CD4-positive, alpha-beta T cell (primary cell): ENCODE results near the gene RXFP4. TPM values are rescaled to one million over a fixed set of nuclear protein-coding genes. Genes with fewer than 3 reads are reported as not detected.
A peak's percentile ranks its signal among the peaks of the same experiment; 100 is the strongest.

Source experiments
- ATAC-seq: fragments of 200-7000 bp; cut with Tn5 transposase; one replicate; pipeline ENCODE4 v1.10.0; 2022; ENCODE audit warnings: mild to moderate bottlenecking; ENCODE audit not compliant: poor library complexity
- CTCF ChIA-PET: fragments of 350-600 bp; sonication (Branson Sonifier 250); formaldehyde crosslinking; loops from one replicate; lab custom pipeline; 2021; ENCODE audit warnings: antibody characterized with exemption, inconsistent platforms; lab: Charles Lee
- POLR2A ChIA-PET: fragments of 350-600 bp; sonication (Branson Sonifier 250); formaldehyde crosslinking; loops from one replicate; lab custom pipeline; 2021; ENCODE audit warnings: antibody characterized with exemption, inconsistent platforms; lab: Charles Lee
- DNase-seq, 14 experiments: peaks; one replicate each; pipeline ENCODE4 v3.0.0-alpha.2; 2013 to 2020; ENCODE audit warnings: mixed read lengths in 2 of 14
- H3K27ac ChIP-seq, 2 donors: one replicate each; pipeline versions ENCODE4 v1.5.1 to v1.7.0; 2013; ENCODE audit warnings: low read length in 2 of 2, low read depth in 1 of 2, mild to moderate bottlenecking in 1 of 2
- H3K27me3 ChIP-seq, 2 experiments: 1 replicate in 1 of 2; 2 replicates in 1 of 2; pipeline versions ENCODE4 v1.6.1 to v1.7.0; 2013; ENCODE audit warnings: low read length in 2 of 2, control low read depth in 1 of 2, mild to moderate bottlenecking in 1 of 2, moderate library complexity in 1 of 2; ENCODE audit not compliant: insufficient read depth in 2 of 2, control insufficient read depth in 1 of 2
- H3K36me3 ChIP-seq: one replicate; pipeline ENCODE4 v1.6.1; 2013; ENCODE audit warnings: low read length, control low read depth; ENCODE audit not compliant: insufficient read depth
- H3K4me1 ChIP-seq: one replicate; pipeline ENCODE4 v1.6.1; 2013; ENCODE audit warnings: low read length, control low read depth; ENCODE audit not compliant: insufficient read depth
- H3K4me3 ChIP-seq: one replicate; pipeline ENCODE4 v1.5.1; 2013; ENCODE audit warnings: mild to moderate bottlenecking, low read length, moderate library complexity
- H3K9me3 ChIP-seq, 2 experiments: 1 replicate in 1 of 2; 2 replicates in 1 of 2; pipeline versions ENCODE4 v1.6.1 to v1.7.0; 2013; ENCODE audit warnings: low read length in 2 of 2, mild to moderate bottlenecking in 2 of 2, control low read depth in 1 of 2, moderate library complexity in 1 of 2; ENCODE audit not compliant: control insufficient read depth in 1 of 2, insufficient read depth in 1 of 2
- H3K27ac Mint-ChIP-seq: one replicate; pipeline ENCODE4 v1.8.0; 2020; ENCODE audit warnings: mixed read lengths
- H3K27me3 Mint-ChIP-seq: one replicate; pipeline ENCODE4 v1.8.0; 2021; ENCODE audit warnings: mixed read lengths
- H3K36me3 Mint-ChIP-seq: one replicate; pipeline ENCODE4 v1.8.0; 2021; ENCODE audit warnings: low read depth, mixed read lengths
- H3K4me1 Mint-ChIP-seq: one replicate; pipeline ENCODE4 v1.8.0; 2021; ENCODE audit warnings: low read depth, mixed read lengths
- H3K4me3 Mint-ChIP-seq: one replicate; pipeline ENCODE4 v1.8.0; 2020; ENCODE audit warnings: mild to moderate bottlenecking, mixed read lengths
- H3K9me3 Mint-ChIP-seq: one replicate; pipeline ENCODE4 v1.8.0; 2020; ENCODE audit warnings: mixed read lengths
- intact Hi-C, 2 experiments: fragments of 100-400 bp; cut with DNase I in 1 of 2; cut with micrococcal nuclease in 1 of 2; formaldehyde crosslinking; loops; one replicate each; pipeline versions ENCODE4 v1.15.1 to v1.9.0; 2023 to 2025; cut with DNase I, micrococcal nuclease
- total RNA-seq, 174 experiments: library from RNA in 2 of 174; stranded (reverse) in 2 of 174; gene quantifications; one replicate each; pipeline ENCODE4 v1.2.3 and lab custom pipeline; 2021 to 2026
- TF ChIP-seq, protein P1 (sequence below): fragments of 200-600 bp; IDR thresholded peaks from one replicate; pipeline ENCODE4 v1.8.0; 2022; ENCODE audit warnings: antibody characterized with exemption, mild to moderate bottlenecking

The RXFP4 gene
- total RNA-seq, 2 experiments from 2014 or later = not detected

DNA sequence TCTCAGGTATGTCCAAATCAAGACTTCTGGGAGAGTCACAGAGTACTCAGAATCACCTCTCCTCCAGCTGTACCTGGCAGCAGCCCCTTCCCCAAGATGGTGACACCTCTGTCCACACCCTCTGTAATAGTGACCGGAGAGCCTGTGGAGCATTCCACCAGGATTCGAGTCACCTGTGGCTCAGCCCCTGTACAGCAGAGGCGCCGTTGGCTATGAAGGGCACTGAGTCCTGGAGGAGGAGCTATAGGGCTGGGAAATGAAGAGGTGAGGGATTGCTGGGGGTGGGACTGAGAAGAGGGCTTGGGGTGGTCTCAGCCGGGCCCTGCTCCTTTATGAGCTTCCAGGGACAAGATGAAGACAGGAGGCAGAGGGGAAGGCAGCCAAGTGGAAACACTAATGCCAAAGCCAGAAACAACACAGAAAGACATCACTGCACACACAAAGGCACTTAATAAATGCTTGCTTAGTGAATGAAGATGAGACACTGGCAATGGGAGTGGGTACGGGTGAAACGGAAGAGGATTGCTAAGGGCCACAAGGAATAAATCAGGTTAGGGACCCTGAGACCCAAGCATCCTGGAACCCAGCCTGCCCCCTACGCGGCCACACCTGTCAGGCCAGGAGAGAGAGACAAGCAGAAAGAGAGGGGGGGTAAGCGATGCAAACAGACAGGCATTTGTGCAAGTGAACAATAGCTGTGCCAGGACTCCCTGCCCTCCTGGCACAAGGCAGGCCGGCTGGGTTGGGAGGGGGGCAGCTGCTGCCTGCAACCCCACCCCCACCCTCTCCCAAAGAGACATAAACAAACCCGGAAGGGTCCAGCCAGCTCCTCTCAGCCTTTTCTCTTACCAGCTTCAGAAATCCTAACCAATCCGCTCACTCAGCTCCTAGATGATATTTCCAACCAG lies 33.0 kb downstream of the RXFP4 start:
- no peaks in the 10 kb centered on the region for H3K9me3 Mint-ChIP-seq
- Histone ChIP-seq H3K27me3 (no peaks in the 10 kb centered on the region), H3K9me3 (no peaks in the 10 kb centered on the region), H3K4me1 (peaks cover 78% of the 10 kb centered on the region), H3K36me3 (peaks cover 23% of the 10 kb centered on the region), H3K27ac (peak overlapping the region; percentile 57 to 66), H3K4me3 (peak overlapping the region; percentile 93)
- H3K27ac Mint-ChIP-seq = peak overlapping the region; percentile 86
- DNase-seq = no peak
- TF ChIP-seq, protein P1, sequence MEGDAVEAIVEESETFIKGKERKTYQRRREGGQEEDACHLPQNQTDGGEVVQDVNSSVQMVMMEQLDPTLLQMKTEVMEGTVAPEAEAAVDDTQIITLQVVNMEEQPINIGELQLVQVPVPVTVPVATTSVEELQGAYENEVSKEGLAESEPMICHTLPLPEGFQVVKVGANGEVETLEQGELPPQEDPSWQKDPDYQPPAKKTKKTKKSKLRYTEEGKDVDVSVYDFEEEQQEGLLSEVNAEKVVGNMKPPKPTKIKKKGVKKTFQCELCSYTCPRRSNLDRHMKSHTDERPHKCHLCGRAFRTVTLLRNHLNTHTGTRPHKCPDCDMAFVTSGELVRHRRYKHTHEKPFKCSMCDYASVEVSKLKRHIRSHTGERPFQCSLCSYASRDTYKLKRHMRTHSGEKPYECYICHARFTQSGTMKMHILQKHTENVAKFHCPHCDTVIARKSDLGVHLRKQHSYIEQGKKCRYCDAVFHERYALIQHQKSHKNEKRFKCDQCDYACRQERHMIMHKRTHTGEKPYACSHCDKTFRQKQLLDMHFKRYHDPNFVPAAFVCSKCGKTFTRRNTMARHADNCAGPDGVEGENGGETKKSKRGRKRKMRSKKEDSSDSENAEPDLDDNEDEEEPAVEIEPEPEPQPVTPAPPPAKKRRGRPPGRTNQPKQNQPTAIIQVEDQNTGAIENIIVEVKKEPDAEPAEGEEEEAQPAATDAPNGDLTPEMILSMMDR = no peak
- no peak for ATAC-seq
- no peaks in the 10 kb centered on the region for H3K27me3 Mint-ChIP-seq
- ChIA-PET POLR2A (interaction anchor here (1.5 to 10.1 kb wide), 5 partner anchors 7 to 42 kb away, joined by 3 to 96 read pairs (median 65); partner anchors contain the start of gene KHDC4), CTCF (interaction anchor here (1.1 to 3.5 kb wide), 4 partner anchors 10 to 36 kb away, joined by 4 to 13 read pairs (median 4); no protein-coding TSS in a partner anchor)
- H3K36me3 Mint-ChIP-seq = peaks cover 81% of the 10 kb centered on the region
- intact Hi-C loops = loop anchor here in 1 of 2 experiments (5.0 kb wide), 1 partner anchor 117 kb away; the partner anchor contains the start of genes GON4L and SYT11
- H3K4me1 Mint-ChIP-seq = peaks cover 76% of the 10 kb centered on the region
- H3K4me3 Mint-ChIP-seq = peak overlapping the region; percentile 97

DNA sequence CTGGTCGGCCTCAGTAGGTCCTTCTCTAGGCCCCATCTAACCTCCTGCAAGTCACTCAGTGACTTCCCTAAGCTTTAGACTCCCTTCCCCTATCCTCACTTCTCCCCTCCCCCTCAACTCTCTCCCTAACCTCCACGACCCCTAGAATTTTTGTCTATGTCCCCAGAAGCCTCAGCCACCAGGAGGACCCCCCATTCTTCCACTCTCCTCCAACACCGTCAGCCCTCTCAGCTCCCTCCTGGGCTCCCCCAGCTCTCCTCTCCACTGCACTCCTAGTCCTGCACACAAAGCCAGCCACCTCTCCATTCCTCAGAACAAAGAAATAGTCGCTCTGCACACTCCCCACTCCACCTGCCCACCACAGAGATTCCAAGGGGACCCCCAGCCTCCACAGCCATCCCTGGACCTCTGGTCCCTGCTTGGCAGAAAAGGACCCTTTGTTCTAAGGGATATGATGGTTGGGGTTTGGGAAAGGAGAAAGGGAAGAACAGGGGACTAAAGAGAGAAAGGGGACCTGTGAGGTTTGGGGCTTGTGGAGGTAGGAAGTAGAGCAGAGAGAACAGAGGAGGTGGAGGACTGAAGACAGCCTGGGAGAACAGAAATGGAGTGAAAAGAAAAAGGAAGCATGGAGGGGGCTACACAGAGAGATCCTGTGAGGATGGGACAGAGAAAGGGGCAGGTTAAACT lies 34.1 kb downstream of the RXFP4 start:
- H3K27ac ChIP-seq = peak overlapping the region; percentile 66 to 89
- ATAC-seq = no peak
- peaks cover 78% of the 10 kb centered on the region for H3K4me1 ChIP-seq
- Mint-ChIP-seq H3K27ac (peak overlapping the region; percentile 86), H3K27me3 (no peaks in the 10 kb centered on the region), H3K4me3 (peak overlapping the region; percentile 97), H3K4me1 (peaks cover 76% of the 10 kb centered on the region), H3K36me3 (peaks cover 72% of the 10 kb centered on the region), H3K9me3 (no peaks in the 10 kb centered on the region)
- ChIA-PET POLR2A (interaction anchor here (0.6 to 10.1 kb wide), 11 partner anchors 8 to 115 kb away, joined by 3 to 96 read pairs (median 9); partner anchors contain the start of gene KHDC4), CTCF (interaction anchor here (1.0 to 3.5 kb wide), 4 partner anchors 14 to 43 kb away, joined by 3 to 13 read pairs (median 4); partner anchors contain the start of gene KHDC4)
- TF ChIP-seq, protein P1 = no peak
- peaks cover 12% of the 10 kb centered on the region for H3K36me3 ChIP-seq
- peak overlapping the region; percentile 93 for H3K4me3 ChIP-seq
- intact Hi-C loops = loop anchor here in 1 of 2 experiments (2.0 to 5.0 kb wide), 2 partner anchors 41 to 118 kb away; partner anchors contain the start of genes GON4L, KHDC4 and SYT11
- no peaks in the 10 kb centered on the region for H3K9me3 ChIP-seq
- no peak for DNase-seq
- H3K27me3 ChIP-seq = no peaks in the 10 kb centered on the region
